A549 (cell line): ENCODE measurements around the gene FBH1.

Experiments
- CBX8 ChIP-seq: fragments of 200-600 bp; sonication (generic); IDR thresholded peaks from 2 replicates; pipeline ENCODE4 v1.6.1; 2016
- NR3C1 ChIP-seq: fragments of >200 bp; sonication (Bioruptor Twin); formaldehyde crosslinking; IDR thresholded peaks from 3 replicates; pipeline ENCODE4 v1.6.1; 2017
- TP53 ChIP-seq: fragments of 250-450 bp; sonication (Bioruptor Pico); IDR thresholded peaks from 2 replicates; pipeline ENCODE4 v1.5.0; 2021; ENCODE audit warnings: mild to moderate bottlenecking, moderate library complexity
- TF ChIP-seq, protein P1 (sequence below): fragments of >200 bp; sonication (Bioruptor Twin); formaldehyde crosslinking; IDR thresholded peaks from 3 replicates; pipeline ENCODE4 v1.5.1; 2016

DNA sequence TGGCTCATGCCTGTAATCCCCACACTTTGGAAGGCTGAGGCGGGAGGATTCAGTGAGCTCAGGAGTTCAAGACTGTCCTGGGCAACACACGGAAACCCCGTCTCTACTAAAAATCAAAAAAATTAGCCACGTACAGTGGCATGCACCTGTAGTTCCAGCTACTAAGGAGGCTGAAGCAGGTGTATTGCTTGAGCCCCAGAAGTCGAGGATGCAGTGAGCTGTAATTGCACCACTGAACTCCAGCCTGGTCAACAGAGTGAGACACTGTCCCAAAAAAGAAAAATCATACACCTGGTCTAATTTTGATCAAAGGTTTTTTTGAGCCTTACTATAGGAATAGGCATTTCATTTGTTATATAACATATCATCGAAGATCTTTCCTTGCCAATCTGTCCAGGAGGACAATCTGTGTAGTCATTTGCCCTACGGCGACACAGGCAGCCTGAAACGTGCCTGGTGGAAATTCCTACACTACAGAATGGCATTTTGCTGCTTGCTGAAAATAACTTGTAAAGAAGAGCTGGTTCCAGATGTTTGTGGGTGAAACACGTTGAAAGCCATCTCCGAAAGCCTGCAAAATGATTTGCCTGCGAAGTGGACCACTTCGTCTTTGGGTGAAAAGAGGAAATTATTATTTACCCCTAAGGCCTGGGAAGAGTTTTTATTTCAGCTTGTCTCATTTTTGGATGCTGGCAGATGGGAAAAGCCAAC is 45.5 kb upstream of the FBH1 start:
- TF ChIP-seq NR3C1 (no peak), CBX8 (no peak), TP53 (CRISPR knock-in tag) (no peak)
- TF ChIP-seq, protein P1, sequence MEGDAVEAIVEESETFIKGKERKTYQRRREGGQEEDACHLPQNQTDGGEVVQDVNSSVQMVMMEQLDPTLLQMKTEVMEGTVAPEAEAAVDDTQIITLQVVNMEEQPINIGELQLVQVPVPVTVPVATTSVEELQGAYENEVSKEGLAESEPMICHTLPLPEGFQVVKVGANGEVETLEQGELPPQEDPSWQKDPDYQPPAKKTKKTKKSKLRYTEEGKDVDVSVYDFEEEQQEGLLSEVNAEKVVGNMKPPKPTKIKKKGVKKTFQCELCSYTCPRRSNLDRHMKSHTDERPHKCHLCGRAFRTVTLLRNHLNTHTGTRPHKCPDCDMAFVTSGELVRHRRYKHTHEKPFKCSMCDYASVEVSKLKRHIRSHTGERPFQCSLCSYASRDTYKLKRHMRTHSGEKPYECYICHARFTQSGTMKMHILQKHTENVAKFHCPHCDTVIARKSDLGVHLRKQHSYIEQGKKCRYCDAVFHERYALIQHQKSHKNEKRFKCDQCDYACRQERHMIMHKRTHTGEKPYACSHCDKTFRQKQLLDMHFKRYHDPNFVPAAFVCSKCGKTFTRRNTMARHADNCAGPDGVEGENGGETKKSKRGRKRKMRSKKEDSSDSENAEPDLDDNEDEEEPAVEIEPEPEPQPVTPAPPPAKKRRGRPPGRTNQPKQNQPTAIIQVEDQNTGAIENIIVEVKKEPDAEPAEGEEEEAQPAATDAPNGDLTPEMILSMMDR = no peak
